Glomerular visceral epithelial cell (primary cell): ENCODE data around the gene RIBC1.
"Not testable (repeated sequence)": the region's sequence is repeated elsewhere in the genome, so short reads cannot be mapped to it uniquely, and the experiment has no call there.

Experiments
- DNase-seq: peaks from one replicate; pipeline ENCODE4 v3.0.0-alpha.2; 2016; ENCODE audit errors: extremely low spot score

Gene RIBC1

GRCh38 chrX:53435997-53436396, 13.3 kb downstream of the RIBC1 start:
- DNase-seq = peak; percentile 61

GRCh38 chrX:53437206-53437605, 14.5 kb downstream of the RIBC1 start:
- no peak for DNase-seq

- no peak for DNase-seq
Observed at GRCh38 chrX:53438174-53438831, 15.6 kb downstream of the RIBC1 start.

- no peak for DNase-seq
Observed at GRCh38 chrX:53438832-53439230, 16.2 kb downstream of the RIBC1 start.

GRCh38 chrX:53440101-53440500, 17.4 kb downstream of the RIBC1 start:
- no peak for DNase-seq

GRCh38 chrX:53440621-53441517, 18.2 kb downstream of the RIBC1 start:
- peak; percentile 46 for DNase-seq

GRCh38 chrX:53441531-53442321, 19.1 kb downstream of the RIBC1 start:
- peak; percentile 79 for DNase-seq

GRCh38 chrX:53442322-53442631, 19.6 kb downstream of the RIBC1 start:
- DNase-seq = no peak

- peak; percentile 24 for DNase-seq
Observed at GRCh38 chrX:53445977-53446376, 23.3 kb downstream of the RIBC1 start.

- DNase-seq = no peak
Observed at GRCh38 chrX:53447441-53447840, 24.8 kb downstream of the RIBC1 start.

GRCh38 chrX:53449632-53450031, 27.0 kb downstream of the RIBC1 start:
- no peak for DNase-seq

- no peak for DNase-seq
Observed at GRCh38 chrX:53452812-53453211, 30.1 kb downstream of the RIBC1 start.

GRCh38 chrX:53456254-53456653, 33.6 kb downstream of the RIBC1 start:
- DNase-seq = no peak

- DNase-seq = no peak
Observed at GRCh38 chrX:53458082-53458481, 35.4 kb downstream of the RIBC1 start.

GRCh38 chrX:53468659-53469058, 46.0 kb downstream of the RIBC1 start:
- not testable (repeated sequence) for DNase-seq

GRCh38 chrX:53471346-53471745, 48.7 kb downstream of the RIBC1 start:
- no peak for DNase-seq

- DNase-seq = no peak
Observed at GRCh38 chrX:53474707-53475106, 52.0 kb downstream of the RIBC1 start.

- DNase-seq = no peak
Observed at GRCh38 chrX:53476371-53476770, 53.7 kb downstream of the RIBC1 start.

- no peak for DNase-seq
Observed at GRCh38 chrX:53479301-53479700, 56.6 kb downstream of the RIBC1 start.
